Stimulated activated CD4-positive, alpha-beta T cell treated with anti-CD3 and anti-CD28 coated beads, Interleukin-12 subunit alpha, Interleukin-12 subunit beta, amount 100 ng/mL, for 24 hours (primary cell): ENCODE data around the gene VAC14.

ENCODE experiments used
- DNase-seq, 2 experiments: peaks; one replicate each; pipeline ENCODE4 v3.0.0-alpha.2; 2020; ENCODE audit warnings: low read depth in 2 of 2

The VAC14 gene

GRCh38 chr16:70760221-70760620 is 40.7 kb downstream of the VAC14 start:
- no peak for DNase-seq

DNA sequence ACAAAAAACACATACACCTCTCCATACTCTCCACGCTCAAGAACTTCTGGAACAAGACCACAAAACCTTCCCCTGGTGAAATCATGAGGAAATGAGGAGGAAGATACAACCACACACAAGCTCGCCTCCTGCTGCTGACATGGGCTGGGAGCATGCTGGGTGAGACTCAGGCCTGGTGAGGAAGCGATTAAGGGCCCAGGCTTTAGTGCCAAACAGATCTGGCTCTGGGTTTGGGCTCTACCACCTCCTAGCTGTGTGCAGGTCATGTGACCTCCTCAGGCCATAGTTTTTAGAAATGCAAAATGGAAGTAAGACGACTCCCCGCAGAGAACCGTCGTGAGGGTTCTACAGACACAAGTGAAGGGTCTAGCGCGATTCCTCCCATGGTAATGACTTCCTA is 41.3 kb downstream of the VAC14 start:
- DNase-seq = no peak

- no peak for DNase-seq
Observed at GRCh38 chr16:70758786-70759185, 42.2 kb downstream of the VAC14 start.

GRCh38 chr16:70757183-70757582 is 43.8 kb downstream of the VAC14 start:
- no peak for DNase-seq

- no peak for DNase-seq
Observed at GRCh38 chr16:70756071-70756470, 44.9 kb downstream of the VAC14 start.

DNA sequence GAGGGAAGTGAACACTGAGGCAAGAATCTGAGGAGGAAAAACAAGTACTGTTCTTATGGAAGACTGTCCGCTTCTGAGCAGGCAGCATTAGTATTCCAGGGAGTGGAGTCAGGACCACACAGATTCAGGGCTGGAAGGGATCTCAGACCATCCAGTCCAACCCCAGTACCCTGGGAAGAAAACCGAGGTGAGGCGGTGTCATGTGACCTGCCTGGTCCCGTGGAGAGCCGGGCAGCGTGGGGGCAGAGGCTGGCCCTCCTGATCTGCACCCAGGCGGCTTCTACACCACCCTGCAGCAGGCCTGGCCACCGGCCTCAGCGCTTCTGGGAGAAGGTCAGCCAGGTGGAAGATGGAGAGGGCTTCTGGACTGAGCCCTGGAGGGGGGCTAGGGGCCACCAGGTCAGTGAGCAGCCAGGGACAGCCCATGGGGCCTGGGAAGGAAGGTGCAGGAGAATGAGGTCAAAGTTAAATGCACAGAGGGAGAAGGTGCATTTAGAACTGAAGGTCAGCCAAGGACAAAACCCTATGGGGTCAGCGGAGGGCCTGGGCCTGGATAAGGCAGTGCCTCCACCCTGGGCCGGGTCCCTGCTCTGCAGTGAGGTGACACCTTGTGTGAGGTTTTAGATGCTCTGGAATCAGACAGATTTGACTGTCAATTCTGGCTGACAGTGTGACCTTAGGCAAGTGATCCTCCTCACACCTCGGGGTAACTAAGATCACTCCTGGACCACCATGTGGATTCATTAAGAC is 45.9 kb downstream of the VAC14 start:
- no peak for DNase-seq

DNA sequence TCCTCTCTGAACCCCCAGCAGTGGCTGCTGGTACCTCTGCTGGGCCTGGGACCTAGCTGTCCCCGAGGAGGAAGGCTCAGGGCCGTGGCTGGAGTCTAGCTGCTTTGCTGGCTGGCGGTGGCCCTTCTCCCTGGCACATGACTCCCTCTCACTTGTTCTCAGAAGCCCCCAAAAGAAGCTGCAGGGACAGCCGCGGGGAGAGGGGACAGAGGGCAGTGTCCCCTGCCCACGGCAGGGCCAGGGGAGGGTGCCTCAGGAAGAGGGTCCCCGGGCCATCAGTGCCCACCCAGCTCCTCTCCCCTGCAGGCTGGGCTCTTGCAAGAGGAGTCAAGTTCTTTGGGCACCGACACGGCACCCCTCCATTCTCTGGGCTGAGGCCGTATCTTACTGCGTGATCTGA is 46.6 kb downstream of the VAC14 start:
- no peak for DNase-seq

DNA sequence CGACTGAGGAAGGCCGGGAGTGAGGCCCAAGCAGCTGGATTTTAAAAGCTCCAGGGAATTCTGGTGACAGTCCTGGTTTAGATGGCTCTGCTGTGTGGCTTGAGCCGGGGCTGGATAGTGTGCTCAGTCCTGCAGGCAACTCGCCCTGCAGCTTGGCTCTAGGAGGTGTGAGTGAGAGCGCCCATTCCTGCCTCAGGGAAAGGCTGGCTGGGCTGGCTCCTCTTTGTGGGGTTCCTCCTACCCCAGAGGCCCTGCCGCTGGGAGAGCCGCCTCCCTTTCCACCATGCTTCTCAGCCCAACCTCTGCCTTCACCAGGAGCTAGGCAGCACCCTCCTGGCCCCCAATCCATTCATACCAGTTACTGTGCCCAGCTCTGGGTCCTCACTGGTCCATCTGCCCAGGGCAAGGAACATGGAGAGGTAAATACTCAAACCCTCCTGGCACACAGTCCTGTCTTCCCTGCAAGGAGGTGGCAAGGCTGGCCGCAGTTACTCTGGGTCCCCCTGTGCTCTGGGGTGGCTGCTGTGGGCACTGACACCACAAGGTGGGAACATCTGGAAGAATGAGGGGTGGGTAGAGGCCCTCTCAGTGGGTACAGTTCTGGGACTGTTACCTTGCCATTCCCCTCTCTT is 47.1 kb downstream of the VAC14 start:
- no peak for DNase-seq

GRCh38 chr16:70753228-70753627 is 47.7 kb downstream of the VAC14 start:
- no peak for DNase-seq

DNA sequence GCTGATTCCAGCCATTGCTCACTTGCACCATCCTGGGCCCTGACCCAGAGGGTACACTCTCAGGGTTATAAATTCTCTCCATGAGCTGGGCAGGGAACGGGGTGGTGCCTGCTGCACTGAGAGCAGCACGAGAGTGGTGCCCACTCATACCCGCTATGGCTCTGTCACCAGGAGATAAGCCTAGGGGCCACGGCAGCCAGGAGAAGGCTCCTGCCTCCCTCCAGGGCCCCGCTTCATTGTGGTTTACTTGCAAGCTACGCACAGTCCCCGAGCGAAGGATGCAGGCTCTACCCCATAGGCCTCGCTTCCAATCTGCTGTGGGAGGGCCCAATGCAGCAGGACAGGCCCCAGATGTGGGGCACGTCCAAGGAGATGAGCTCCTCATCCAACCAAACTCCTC is 48.5 kb downstream of the VAC14 start:
- no peak for DNase-seq

GRCh38 chr16:70751593-70751992 is 49.4 kb downstream of the VAC14 start:
- no peak for DNase-seq

GRCh38 chr16:70750893-70751467 is 50.0 kb downstream of the VAC14 start:
- no peak for DNase-seq

DNA sequence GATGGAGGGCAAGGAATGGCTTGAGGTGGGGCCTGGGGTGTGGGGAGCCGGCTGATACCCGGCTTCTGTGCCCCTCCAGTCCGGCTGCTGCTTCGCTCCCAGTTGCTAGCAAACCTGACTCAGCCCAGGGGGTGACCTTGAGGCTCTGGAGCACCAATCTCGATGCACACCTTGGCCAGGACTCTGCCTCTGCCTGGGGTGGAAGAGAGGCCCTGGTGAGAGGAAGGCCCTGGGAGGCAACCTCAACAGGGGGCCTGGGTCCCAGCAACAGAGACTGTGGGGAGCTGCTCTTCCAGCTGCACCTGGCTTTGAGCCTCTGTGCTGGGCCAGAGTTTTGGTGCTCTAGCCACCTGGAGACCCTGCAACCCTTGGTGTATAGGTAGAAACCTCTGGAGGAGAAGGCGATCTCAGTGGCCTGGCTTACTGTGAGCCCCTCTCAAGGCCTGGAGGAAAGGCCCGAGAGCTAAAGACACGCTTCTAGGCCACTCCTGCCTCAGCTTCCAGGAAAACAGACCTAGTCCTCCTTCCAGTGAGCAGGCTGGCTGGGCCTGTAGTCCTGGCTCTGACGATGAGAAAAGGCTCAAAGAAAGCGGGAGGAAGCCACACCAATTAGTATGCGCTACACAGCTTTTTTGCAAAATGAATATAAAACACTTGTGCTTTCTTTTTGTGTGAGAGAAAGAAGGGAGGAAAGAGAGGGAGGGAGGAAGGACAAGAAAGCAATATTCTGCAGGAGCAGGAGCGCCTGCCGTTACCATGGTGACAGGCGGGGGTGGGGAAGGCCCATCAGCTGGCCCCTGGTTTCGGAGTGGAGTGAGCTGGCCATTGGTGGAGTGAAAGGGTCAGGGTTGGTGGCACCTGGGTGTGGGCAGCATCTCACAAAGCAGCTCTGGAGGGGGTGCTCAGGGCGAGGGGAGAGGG is 51.0 kb downstream of the VAC14 start:
- DNase-seq = no peak

- no peak for DNase-seq
Observed at GRCh38 chr16:70749006-70749678, 51.8 kb downstream of the VAC14 start.

DNA sequence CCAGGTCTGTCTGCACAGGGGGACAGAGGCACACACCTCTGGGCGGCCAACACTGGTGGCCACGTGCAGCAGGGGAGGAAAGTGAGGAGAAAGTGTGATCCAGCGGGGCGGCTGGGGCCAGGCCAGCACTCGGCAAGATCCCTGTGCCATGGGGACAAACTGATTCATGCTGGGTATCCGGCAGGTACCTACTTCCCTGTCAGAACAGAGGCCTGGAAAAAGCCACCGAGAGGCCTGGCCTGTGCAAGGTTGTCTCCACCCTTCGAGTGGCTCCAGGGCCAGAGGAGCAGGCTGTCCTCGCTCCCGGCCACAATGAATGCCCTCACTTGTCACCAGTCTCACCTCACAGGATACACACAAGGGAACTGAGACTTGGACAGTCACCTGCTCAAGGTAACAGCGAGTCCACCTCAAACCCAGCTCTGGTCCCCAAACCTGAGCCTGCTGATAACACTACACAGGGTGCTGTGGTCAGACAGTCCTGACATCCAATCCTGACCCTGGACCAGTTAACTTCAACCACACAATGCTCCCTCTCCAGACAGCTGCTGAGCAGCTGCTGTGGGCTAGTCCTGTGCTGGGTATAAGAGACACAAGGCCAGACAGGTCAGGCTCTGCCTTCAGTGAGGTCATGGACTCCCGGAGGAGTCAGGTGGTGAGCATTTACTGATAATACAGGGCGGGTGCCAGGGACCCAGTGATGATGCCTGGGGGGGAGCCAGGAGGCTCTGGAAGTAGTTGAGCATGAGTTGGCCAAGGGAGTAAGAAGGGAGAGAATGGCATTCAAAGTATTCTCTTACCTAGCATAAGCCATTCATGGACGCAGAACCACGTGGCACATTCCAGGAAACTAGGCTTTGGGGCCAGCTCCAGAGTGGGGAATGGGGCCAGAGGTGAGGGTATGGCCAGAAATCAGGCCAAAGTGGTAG is 53.0 kb downstream of the VAC14 start:
- no peak for DNase-seq

GRCh38 chr16:70746708-70747424 is 54.1 kb downstream of the VAC14 start:
- no peak for DNase-seq

DNA sequence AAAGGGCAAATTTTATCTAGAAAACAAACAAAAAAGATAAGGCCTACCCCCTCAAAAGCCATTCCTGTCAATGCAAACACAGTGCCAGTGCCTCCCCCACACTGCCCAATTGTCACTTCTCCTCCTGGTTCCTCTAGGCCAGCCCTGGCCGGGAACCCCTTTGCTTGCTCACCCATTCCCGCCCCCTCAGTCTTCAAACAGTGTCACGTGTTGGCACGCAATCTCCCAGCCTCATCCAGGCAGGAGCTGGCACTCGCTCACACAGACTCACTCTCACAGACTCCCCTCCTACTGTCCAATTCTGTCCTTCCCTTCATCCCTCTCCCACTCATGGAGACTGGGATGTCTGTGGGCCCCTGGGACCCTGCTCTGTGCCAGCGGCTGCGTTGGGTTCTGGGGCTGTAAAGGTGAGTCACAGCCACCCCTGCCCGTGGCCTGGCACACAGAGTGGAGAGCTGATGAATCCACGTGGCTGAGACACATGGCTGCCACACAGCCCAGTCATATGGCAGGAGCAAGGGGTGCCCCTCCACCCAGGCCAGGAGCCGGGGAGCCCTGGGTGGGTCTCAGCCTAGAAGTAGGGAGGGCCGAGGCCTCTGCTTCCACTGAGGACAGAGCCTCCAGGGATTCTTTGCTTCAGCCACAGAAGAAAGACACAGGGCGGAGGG is 54.8 kb downstream of the VAC14 start:
- DNase-seq = no peak

GRCh38 chr16:70745536-70746025 is 55.4 kb downstream of the VAC14 start:
- DNase-seq = no peak

- no peak for DNase-seq
Observed at GRCh38 chr16:70744366-70744765, 56.6 kb downstream of the VAC14 start.
